ENCODE data around the gene TFF1. TPM values are rescaled to one million over a fixed set of nuclear protein-coding genes. Genes with fewer than 3 reads are reported as not detected.

Gene TFF1
- total RNA-seq, 2 donors from 2014 or later, result 3.0 to 66.4 TPM

DNA sequence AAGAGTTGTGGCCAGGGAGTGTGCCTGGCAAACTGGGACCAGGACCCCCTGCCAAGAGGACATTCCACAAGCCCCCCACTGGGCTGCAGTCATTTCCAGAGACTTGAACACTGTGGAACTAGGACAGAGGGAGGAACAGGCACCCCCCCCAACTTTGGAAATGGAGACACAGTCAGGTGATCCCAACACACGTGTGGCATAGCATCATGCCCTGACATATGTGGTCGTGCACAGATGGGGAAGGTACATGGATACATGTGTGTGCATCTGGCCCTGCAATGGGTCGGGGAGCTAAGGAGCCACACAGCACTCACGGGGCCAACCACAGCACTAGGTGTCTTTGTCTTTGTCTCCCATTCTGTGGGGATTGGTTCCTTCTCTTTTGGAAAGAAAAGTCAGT lies 44.5 kb downstream of the TFF1 start:
- no peaks in the 10 kb centered on the region for H3K27me3 ChIP-seq
- no peak overlapping the region for H3K4me3 ChIP-seq
- intact Hi-C loops (cut with DNase I), result no loop called here
- ATAC-seq (no peak), DNase-seq (no peak)
- no peak overlapping the region for H3K27ac ChIP-seq
- WGBS, 2 donors, result 82 to 83% methylated on average over 3 to 4 of the region's 4 CpGs
- no peaks in the 10 kb centered on the region for H3K4me1 ChIP-seq
- no peak for TF ChIP-seq POLR2A (IDR thresholded peaks at IDR 0.05)
- TF ChIP-seq, protein P1, sequence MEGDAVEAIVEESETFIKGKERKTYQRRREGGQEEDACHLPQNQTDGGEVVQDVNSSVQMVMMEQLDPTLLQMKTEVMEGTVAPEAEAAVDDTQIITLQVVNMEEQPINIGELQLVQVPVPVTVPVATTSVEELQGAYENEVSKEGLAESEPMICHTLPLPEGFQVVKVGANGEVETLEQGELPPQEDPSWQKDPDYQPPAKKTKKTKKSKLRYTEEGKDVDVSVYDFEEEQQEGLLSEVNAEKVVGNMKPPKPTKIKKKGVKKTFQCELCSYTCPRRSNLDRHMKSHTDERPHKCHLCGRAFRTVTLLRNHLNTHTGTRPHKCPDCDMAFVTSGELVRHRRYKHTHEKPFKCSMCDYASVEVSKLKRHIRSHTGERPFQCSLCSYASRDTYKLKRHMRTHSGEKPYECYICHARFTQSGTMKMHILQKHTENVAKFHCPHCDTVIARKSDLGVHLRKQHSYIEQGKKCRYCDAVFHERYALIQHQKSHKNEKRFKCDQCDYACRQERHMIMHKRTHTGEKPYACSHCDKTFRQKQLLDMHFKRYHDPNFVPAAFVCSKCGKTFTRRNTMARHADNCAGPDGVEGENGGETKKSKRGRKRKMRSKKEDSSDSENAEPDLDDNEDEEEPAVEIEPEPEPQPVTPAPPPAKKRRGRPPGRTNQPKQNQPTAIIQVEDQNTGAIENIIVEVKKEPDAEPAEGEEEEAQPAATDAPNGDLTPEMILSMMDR (IDR thresholded peaks at IDR 0.05), result no peak
- no peaks in the 10 kb centered on the region for H3K36me3 ChIP-seq (replicated peaks in 1 of 2; ENCODE audit: insufficient read depth in 1 of 2, low read depth in 2 of 2)
- H3K9me3 ChIP-seq, result no peaks in the 10 kb centered on the region

DNA sequence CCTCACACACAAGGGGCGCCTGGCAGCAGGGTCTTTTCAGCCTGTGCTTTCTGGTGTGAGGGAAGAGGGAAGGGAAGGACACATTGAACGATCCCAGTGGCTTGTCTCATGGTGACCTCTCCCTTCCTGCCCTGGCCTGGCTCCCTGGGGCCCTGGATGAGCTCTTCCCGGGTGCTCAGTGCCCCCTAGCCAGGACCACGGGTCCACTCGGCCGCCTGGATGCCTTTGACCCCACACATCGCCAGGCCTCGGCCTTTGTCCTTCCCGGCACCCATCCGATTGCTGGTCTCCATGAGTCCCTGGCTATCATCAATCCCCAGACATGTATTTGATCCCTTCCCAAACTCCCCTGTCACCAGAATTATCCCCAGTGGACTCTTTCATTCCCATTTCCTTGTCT lies 45.1 kb downstream of the TFF1 start:
- H3K27ac ChIP-seq, result no peak overlapping the region
- no peak overlapping the region for H3K4me3 ChIP-seq
- ATAC-seq, result no peak
- 87 to 90% methylated on average over 10 of the region's 10 CpGs for WGBS, 2 donors
- intact Hi-C loops (cut with DNase I), result no loop called here
- DNase-seq, result no peak
- no peak for TF ChIP-seq POLR2A (IDR thresholded peaks at IDR 0.05)
- TF ChIP-seq, protein P1 (IDR thresholded peaks at IDR 0.05), result no peak
- H3K4me1 ChIP-seq, result no peaks in the 10 kb centered on the region
- no peaks in the 10 kb centered on the region for H3K9me3 ChIP-seq
- no peaks in the 10 kb centered on the region for H3K36me3 ChIP-seq (replicated peaks in 1 of 2; ENCODE audit: insufficient read depth in 1 of 2, low read depth in 2 of 2)
- H3K27me3 ChIP-seq, result no peaks in the 10 kb centered on the region

DNA sequence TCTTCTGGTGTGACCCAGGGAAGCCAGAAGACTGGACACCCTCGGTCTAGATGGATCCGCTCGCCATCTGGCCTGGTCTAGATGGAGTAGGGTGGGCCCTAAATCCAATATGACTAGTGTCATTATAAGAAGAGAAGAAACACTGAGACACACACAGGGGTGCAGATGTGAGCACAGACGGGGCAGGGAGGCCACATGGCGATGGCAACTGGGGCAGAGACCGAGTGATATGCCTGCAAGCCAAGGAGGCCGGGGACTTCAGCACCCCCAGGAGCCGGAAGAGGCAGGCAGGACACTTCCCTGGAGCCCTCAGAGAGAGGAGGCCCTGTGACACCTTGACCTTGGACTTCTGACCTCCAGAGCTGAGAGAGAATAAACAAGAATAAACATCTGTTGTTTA lies 45.5 kb downstream of the TFF1 start:
- 92 to 95% methylated on average over 8 of the region's 8 CpGs for WGBS, 2 donors
- Histone ChIP-seq H3K27me3 (no peaks in the 10 kb centered on the region), H3K9me3 (no peaks in the 10 kb centered on the region), H3K4me3 (no peak overlapping the region), H3K36me3 (replicated peaks in 1 of 2; ENCODE audit: insufficient read depth in 1 of 2, low read depth in 2 of 2) (no peaks in the 10 kb centered on the region), H3K4me1 (no peaks in the 10 kb centered on the region), H3K27ac (no peak overlapping the region)
- no peak for ATAC-seq
- DNase-seq, result no peak
- TF ChIP-seq, protein P1 (IDR thresholded peaks at IDR 0.05), result no peak
- no peak for TF ChIP-seq POLR2A (IDR thresholded peaks at IDR 0.05)
- intact Hi-C loops (cut with DNase I), result no loop called here

- Histone ChIP-seq H3K36me3 (replicated peaks in 1 of 2; ENCODE audit: insufficient read depth in 1 of 2, low read depth in 2 of 2) (no peaks in the 10 kb centered on the region), H3K4me3 (no peak overlapping the region), H3K9me3 (no peaks in the 10 kb centered on the region), H3K27me3 (no peaks in the 10 kb centered on the region), H3K27ac (no peak overlapping the region), H3K4me1 (peaks cover 7% of the 10 kb centered on the region)
- ATAC-seq, result no peak
- TF ChIP-seq POLR2A (IDR thresholded peaks at IDR 0.05), result no peak
- TF ChIP-seq, protein P1 (IDR thresholded peaks at IDR 0.05), result peak in 1 of 7 experiments; percentile 37
- 47 to 50% methylated on average over 17 of the region's 17 CpGs for WGBS, 2 donors
- intact Hi-C loops (cut with DNase I), result loop anchor here (10.0 kb wide), 1 partner anchor 125 kb away; no protein-coding TSS in a partner anchor
- DNase-seq, result peak in 2 of 4 donors; percentile 46 to 72
Measured at GRCh38 chr21:42319851-42320572, 46.3 kb downstream of the TFF1 start.

DNA sequence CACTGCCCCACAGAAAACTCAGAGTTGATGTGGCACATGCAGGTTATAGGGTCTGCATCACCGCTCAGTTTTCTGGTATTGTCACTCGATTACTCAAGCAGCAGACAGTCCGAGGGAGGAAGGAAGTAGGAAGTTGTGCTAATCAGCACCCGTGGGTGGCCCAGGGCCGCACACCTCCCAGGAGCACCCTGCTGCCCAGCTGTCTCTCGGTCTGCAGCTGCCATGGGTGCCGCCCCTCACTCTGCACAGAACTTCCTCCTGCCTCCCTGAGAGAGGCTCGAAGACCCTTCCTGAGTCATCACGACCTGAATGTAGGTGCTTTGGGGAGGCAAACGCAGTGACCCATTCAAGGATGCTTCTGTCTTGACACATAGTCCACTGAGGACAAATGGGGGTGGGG lies 47.0 kb downstream of the TFF1 start:
- no peak overlapping the region for H3K4me3 ChIP-seq
- intact Hi-C loops (cut with DNase I), result loop anchor here (10.0 kb wide), 1 partner anchor 125 kb away; no protein-coding TSS in a partner anchor
- H3K27ac ChIP-seq, result no peak overlapping the region
- TF ChIP-seq, protein P1 (IDR thresholded peaks at IDR 0.05), result no peak
- no peak for TF ChIP-seq POLR2A (IDR thresholded peaks at IDR 0.05)
- no peak for ATAC-seq
- WGBS, 2 donors, result 52 to 81% methylated on average over 10 of the region's 10 CpGs
- H3K4me1 ChIP-seq, result peaks cover 9% of the 10 kb centered on the region
- H3K9me3 ChIP-seq, result no peaks in the 10 kb centered on the region
- no peak for DNase-seq
- no peaks in the 10 kb centered on the region for H3K36me3 ChIP-seq (replicated peaks in 1 of 2; ENCODE audit: insufficient read depth in 1 of 2, low read depth in 2 of 2)
- no peaks in the 10 kb centered on the region for H3K27me3 ChIP-seq

All from body of pancreas (tissue), 4 donors.